HepG2 (cell line): ENCODE measurements around the gene IWS1. TPM values are rescaled to one million over a fixed set of nuclear protein-coding genes. Genes with fewer than 3 reads are reported as not detected.

Experiments used
- ARNTL ChIP-seq: sonication (generic); formaldehyde crosslinking; IDR thresholded peaks from 2 replicates; pipeline ENCODE4 v1.4.0; 2020; ENCODE audit warnings: mild to moderate bottlenecking, missing genetic modification reagents
- ATF1 ChIP-seq: IDR thresholded peaks from 2 replicates; pipeline ENCODE4 v1.6.1; 2016; ENCODE audit warnings: mild to moderate bottlenecking, control low read depth
- EP300 ChIP-seq, 3 experiments: sonication (generic) in 1 of 3; formaldehyde crosslinking in 1 of 3; IDR thresholded peaks; 2 replicates each; pipeline versions ENCODE4 v1.5.1 to v1.6.1; 2011 to 2020; ENCODE audit warnings: low read depth in 2 of 3, low read length in 2 of 3, borderline replicate concordance in 1 of 3, improper control_type of control experiment in 1 of 3, mild to moderate bottlenecking in 1 of 3, missing genetic modification reagents in 1 of 3, moderate library complexity in 1 of 3
- HCFC1 ChIP-seq: fragments of 150-350 bp; IDR thresholded peaks from 2 replicates; pipeline ENCODE4 v1.6.1; 2014; ENCODE audit warnings: low read depth, low read length
- KAT8 ChIP-seq: IDR thresholded peaks from 2 replicates; pipeline ENCODE4 v1.6.1; 2016; ENCODE audit warnings: missing genetic modification reagents, missing compliant biosample characterization
- KDM4B ChIP-seq: sonication (generic); formaldehyde crosslinking; IDR thresholded peaks from 2 replicates; pipeline ENCODE4 v1.4.0; 2020; ENCODE audit warnings: missing genetic modification reagents
- KMT2B ChIP-seq: IDR thresholded peaks from 2 replicates; pipeline ENCODE4 v1.6.1; 2016; ENCODE audit warnings: missing genetic modification reagents, missing compliant biosample characterization
- MED1 ChIP-seq: sonication (generic); formaldehyde crosslinking; IDR thresholded peaks from 2 replicates; pipeline ENCODE4 v1.4.0; 2020; ENCODE audit warnings: missing genetic modification reagents
- MED8 ChIP-seq: sonication (generic); formaldehyde crosslinking; IDR thresholded peaks from 2 replicates; pipeline ENCODE4 v1.8.1; 2023; ENCODE audit warnings: mild to moderate bottlenecking, missing genetic modification reagents; ENCODE audit not compliant: insufficient replicate concordance
- MLLT10 ChIP-seq: sonication (generic); formaldehyde crosslinking; IDR thresholded peaks from 2 replicates; pipeline ENCODE4 v1.4.0; 2020; ENCODE audit warnings: missing genetic modification reagents
- NBN ChIP-seq: fragments of 450-650 bp; conservative IDR thresholded peaks from 2 replicates; pipeline ENCODE4 v1.6.1; 2017
- ONECUT2 ChIP-seq: sonication (generic); formaldehyde crosslinking; IDR thresholded peaks from 2 replicates; pipeline ENCODE4 v1.4.0; 2020; ENCODE audit warnings: missing genetic modification reagents
- PHB2 ChIP-seq: fragments of 450-650 bp; IDR thresholded peaks from 2 replicates; pipeline ENCODE4 v1.6.1; 2018; ENCODE audit not compliant: partially characterized antibody
- SMAD3 ChIP-seq: sonication (generic); formaldehyde crosslinking; IDR thresholded peaks from 2 replicates; pipeline ENCODE4 v1.4.0; 2020; ENCODE audit warnings: missing genetic modification reagents
- SNRNP70 ChIP-seq: fragments of 200-400 bp; formaldehyde crosslinking; IDR thresholded peaks from 2 replicates; pipeline ENCODE4 v1.6.1; 2017; ENCODE audit warnings: mild to moderate bottlenecking, low read depth, low read length, moderate library complexity
- SYNCRIP ChIP-seq: fragments of 200-400 bp; formaldehyde crosslinking; IDR thresholded peaks from 2 replicates; pipeline ENCODE4 v1.6.1; 2018; ENCODE audit warnings: mild to moderate bottlenecking, low read depth, low read length; ENCODE audit not compliant: insufficient read depth
- TBP ChIP-seq: sonication (generic); formaldehyde crosslinking; IDR thresholded peaks from 2 replicates; pipeline ENCODE4 v1.5.0; 2020; ENCODE audit warnings: missing genetic modification reagents
- ZBTB38 ChIP-seq: sonication (generic); formaldehyde crosslinking; IDR thresholded peaks from 2 replicates; pipeline ENCODE4 v1.5.1; 2020; ENCODE audit warnings: mild to moderate bottlenecking, missing genetic modification reagents
- ZNF180 ChIP-seq: sonication (generic); formaldehyde crosslinking; IDR thresholded peaks from 2 replicates; pipeline ENCODE4 v1.4.0; 2020; ENCODE audit warnings: low read depth, missing genetic modification reagents, borderline replicate concordance
- ZNF256 ChIP-seq: sonication (generic); formaldehyde crosslinking; conservative IDR thresholded peaks from 2 replicates; pipeline ENCODE4 v1.4.0; 2020; ENCODE audit warnings: missing genetic modification reagents
- ZNF547 ChIP-seq: sonication (generic); formaldehyde crosslinking; IDR thresholded peaks from 2 replicates; pipeline ENCODE4 v1.5.1; 2020; ENCODE audit warnings: mild to moderate bottlenecking, missing genetic modification reagents
- polyA plus RNA-seq, 8 experiments: library from polyadenylated mRNA; depleted of rRNA in 3 of 8; stranded (reverse) in 7 of 8; unstranded in 1 of 8; fragments of >200 nt; fragmentation: Illumina TruSeq in 4 of 8; extraction: Trizol in 4 of 8; gene quantifications; 2 replicates each; pipeline versions ENCODE4 v1.2.1 to v1.2.3, GENCODE V29; 2011 to 2016; ENCODE audit warnings: low read depth in 4 of 8, missing spikeins in 1 of 8, mixed read lengths in 1 of 8; ENCODE audit not compliant: insufficient read depth in 1 of 8
- total RNA-seq, 5 experiments: library from RNA; depleted of rRNA; stranded (reverse); fragments of >200 nt; fragmentation: Illumina TruSeq; extraction: Trizol; gene quantifications; 2 replicates each; pipeline ENCODE4 v1.2.3, GENCODE V29; 2016; ENCODE audit warnings: low read depth in 1 of 5
- TF ChIP-seq, protein P1 (sequence below): sonication (generic); formaldehyde crosslinking; IDR thresholded peaks from 2 replicates; pipeline ENCODE4 v1.8.0; 2022; ENCODE audit warnings: mild to moderate bottlenecking, missing genetic modification reagents; ENCODE audit not compliant: insufficient replicate concordance
- TF ChIP-seq, protein P2 (sequence below): sonication (generic); formaldehyde crosslinking; IDR thresholded peaks from 2 replicates; pipeline ENCODE4 v1.5.0; 2020; ENCODE audit warnings: missing genetic modification reagents
- TF ChIP-seq, protein P3 (sequence below): sonication (generic); formaldehyde crosslinking; IDR thresholded peaks from 2 replicates; pipeline ENCODE4 v1.4.0; 2020; ENCODE audit warnings: missing genetic modification reagents
- TF ChIP-seq, protein P4 (sequence below): IDR thresholded peaks from 2 replicates; pipeline ENCODE4 v1.6.1; 2012; ENCODE audit warnings: inconsistent platforms
- TF ChIP-seq, protein P5 (sequence below): sonication (generic); formaldehyde crosslinking; IDR thresholded peaks from 2 replicates; pipeline ENCODE4 v1.9.0; 2022; ENCODE audit warnings: low read depth, missing genetic modification reagents

Gene IWS1
- total and polyA plus RNA-seq, 2 of the 13 experiments (the other 11 are each of a cell fraction or from before 2014, with no cell fraction given) = 28.9 to 62.3 TPM

DNA sequence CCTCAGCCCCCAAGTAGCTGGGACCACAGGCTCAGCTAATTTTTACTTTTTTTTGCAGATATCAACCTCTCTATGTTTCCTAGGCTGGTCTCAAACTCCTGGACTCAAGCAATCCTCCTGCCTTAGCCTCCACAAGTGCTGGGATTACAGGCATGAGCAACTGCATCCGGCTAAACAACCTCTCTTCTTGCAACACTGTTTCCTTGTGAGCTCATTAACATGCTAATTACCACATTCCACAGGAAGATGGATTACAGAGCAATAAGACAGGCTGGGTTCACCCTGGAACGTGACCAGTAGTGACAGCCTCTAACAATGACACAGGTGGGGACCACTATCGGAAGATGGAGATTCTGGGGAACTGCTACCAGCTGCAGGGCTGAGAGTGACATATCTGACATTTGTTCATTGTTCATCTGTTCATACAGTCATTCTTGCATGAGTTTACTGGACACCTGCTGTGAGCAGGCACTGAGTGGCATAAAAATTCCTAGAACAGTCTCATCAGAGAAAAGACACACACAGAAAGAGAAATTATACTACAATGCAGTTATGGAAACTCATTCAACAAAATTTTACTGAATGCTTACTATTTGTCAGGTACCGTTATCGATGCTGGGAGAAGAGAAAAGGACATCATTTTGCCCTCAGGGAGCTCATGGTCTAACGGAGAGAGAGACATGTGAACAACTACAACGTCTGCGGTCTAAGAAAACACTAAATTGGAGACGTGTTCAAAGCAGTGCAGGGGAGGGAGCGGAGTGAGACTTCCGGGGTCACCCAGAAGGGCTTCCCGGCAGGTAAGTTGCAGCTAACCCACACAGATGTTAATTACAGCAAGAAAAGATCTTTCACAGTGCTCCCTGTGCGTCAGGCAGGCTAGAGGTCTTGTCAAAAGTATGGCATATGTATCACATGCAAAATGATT is 70.5 kb downstream of the IWS1 start (continued):
- TF ChIP-seq MED1 (CRISPR knock-in tag) (no peak), PHB2 (no peak), MLLT10 (CRISPR knock-in tag) (no peak), ZBTB38 (CRISPR knock-in tag) (peak; percentile 95), SMAD3 (no peak), ZNF547 (no peak), KMT2B (CRISPR knock-in tag) (no peak), ZNF256 (CRISPR knock-in tag) (no peak), ZNF180 (CRISPR knock-in tag) (no peak), EP300 (IDR thresholded peaks at IDR 0.05; ENCODE audit: low read depth in 2 of 2, low read length in 2 of 2) (no peak), EP300 (CRISPR knock-in tag; IDR thresholded peaks at IDR 0.05; ENCODE audit: borderline replicate concordance) (no peak), NBN (no peak), ARNTL (0 out of 2 replicates have a peak, but pooled peaks have one; percentile 12), ATF1 (CRISPR knock-in tag) (no peak; the same call in none of the 2 replicates), TBP (no peak), HCFC1 (no peak), KAT8 (CRISPR knock-in tag) (no peak), KDM4B (no peak), SNRNP70 (no peak), SYNCRIP (no peak), ONECUT2 (CRISPR knock-in tag) (no peak), MED8 (no peak)
- TF ChIP-seq, protein P1, sequence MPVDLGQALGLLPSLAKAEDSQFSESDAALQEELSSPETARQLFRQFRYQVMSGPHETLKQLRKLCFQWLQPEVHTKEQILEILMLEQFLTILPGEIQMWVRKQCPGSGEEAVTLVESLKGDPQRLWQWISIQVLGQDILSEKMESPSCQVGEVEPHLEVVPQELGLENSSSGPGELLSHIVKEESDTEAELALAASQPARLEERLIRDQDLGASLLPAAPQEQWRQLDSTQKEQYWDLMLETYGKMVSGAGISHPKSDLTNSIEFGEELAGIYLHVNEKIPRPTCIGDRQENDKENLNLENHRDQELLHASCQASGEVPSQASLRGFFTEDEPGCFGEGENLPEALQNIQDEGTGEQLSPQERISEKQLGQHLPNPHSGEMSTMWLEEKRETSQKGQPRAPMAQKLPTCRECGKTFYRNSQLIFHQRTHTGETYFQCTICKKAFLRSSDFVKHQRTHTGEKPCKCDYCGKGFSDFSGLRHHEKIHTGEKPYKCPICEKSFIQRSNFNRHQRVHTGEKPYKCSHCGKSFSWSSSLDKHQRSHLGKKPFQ = no peak
- TF ChIP-seq, protein P2, sequence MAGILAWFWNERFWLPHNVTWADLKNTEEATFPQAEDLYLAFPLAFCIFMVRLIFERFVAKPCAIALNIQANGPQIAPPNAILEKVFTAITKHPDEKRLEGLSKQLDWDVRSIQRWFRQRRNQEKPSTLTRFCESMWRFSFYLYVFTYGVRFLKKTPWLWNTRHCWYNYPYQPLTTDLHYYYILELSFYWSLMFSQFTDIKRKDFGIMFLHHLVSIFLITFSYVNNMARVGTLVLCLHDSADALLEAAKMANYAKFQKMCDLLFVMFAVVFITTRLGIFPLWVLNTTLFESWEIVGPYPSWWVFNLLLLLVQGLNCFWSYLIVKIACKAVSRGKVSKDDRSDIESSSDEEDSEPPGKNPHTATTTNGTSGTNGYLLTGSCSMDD (CRISPR knock-in tag) = no peak
- TF ChIP-seq, protein P3, sequence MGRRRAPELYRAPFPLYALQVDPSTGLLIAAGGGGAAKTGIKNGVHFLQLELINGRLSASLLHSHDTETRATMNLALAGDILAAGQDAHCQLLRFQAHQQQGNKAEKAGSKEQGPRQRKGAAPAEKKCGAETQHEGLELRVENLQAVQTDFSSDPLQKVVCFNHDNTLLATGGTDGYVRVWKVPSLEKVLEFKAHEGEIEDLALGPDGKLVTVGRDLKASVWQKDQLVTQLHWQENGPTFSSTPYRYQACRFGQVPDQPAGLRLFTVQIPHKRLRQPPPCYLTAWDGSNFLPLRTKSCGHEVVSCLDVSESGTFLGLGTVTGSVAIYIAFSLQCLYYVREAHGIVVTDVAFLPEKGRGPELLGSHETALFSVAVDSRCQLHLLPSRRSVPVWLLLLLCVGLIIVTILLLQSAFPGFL (CRISPR knock-in tag) = no peak
- TF ChIP-seq, protein P4, sequence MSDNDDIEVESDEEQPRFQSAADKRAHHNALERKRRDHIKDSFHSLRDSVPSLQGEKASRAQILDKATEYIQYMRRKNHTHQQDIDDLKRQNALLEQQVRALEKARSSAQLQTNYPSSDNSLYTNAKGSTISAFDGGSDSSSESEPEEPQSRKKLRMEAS = no peak
- TF ChIP-seq, protein P5, sequence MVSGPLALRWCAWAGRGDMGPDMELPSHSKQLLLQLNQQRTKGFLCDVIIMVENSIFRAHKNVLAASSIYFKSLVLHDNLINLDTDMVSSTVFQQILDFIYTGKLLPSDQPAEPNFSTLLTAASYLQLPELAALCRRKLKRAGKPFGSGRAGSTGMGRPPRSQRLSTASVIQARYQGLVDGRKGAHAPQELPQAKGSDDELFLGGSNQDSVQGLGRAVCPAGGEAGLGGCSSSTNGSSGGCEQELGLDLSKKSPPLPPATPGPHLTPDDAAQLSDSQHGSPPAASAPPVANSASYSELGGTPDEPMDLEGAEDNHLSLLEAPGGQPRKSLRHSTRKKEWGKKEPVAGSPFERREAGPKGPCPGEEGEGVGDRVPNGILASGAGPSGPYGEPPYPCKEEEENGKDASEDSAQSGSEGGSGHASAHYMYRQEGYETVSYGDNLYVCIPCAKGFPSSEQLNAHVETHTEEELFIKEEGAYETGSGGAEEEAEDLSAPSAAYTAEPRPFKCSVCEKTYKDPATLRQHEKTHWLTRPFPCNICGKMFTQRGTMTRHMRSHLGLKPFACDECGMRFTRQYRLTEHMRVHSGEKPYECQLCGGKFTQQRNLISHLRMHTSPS (CRISPR knock-in tag) = no peak
